ENCODE data around the gene TBC1D5.

- TF ChIP-seq CTCF (conservative IDR thresholded peaks at IDR 0.05) (no peak), ZFX (IDR thresholded peaks at IDR 0.05) (no peak)
Observed at GRCh38 chr3:17232442-17232841, 510.0 kb downstream of the TBC1D5 start.
